NCI-H2107 treated with DMSO at 0.1 percent for 48 hours (cell line): ENCODE data around the gene XRN2.
A peak's percentile ranks its signal among the peaks of the same experiment; 100 is the strongest.
"Not testable (repeated sequence)": the region's sequence is repeated elsewhere in the genome, so short reads cannot be mapped to it uniquely, and the experiment has no call there.

Experiments used
- DNase-seq: peaks from one replicate; lab custom pipeline; 2025; ENCODE audit not compliant: unreplicated experiment; lab: John Stamatoyannopoulos, UW

The XRN2 gene

GRCh38 chr20:21388566-21388965, 85.4 kb downstream of the XRN2 start:
- peak; percentile 42 for DNase-seq

GRCh38 chr20:21389368-21389767, 86.2 kb downstream of the XRN2 start:
- DNase-seq: no peak

GRCh38 chr20:21390768-21391167, 87.6 kb downstream of the XRN2 start:
- DNase-seq: no peak

- DNase-seq: no peak
Observed at GRCh38 chr20:21391185-21391971, 88.2 kb downstream of the XRN2 start.

GRCh38 chr20:21391972-21392352, 88.8 kb downstream of the XRN2 start:
- DNase-seq: no peak

- DNase-seq: no peak
Observed at GRCh38 chr20:21393166-21393565, 90.0 kb downstream of the XRN2 start.

- DNase-seq: no peak
Observed at GRCh38 chr20:21393816-21394519, 90.8 kb downstream of the XRN2 start.

- no peak for DNase-seq
Observed at GRCh38 chr20:21394551-21394950, 91.4 kb downstream of the XRN2 start.

- DNase-seq: no peak
Observed at GRCh38 chr20:21395051-21395665, 92.0 kb downstream of the XRN2 start.

GRCh38 chr20:21395666-21396598, 92.8 kb downstream of the XRN2 start:
- DNase-seq: no peak

- no peak for DNase-seq
Observed at GRCh38 chr20:21396599-21397340, 93.6 kb downstream of the XRN2 start.

GRCh38 chr20:21397341-21398108, 94.4 kb downstream of the XRN2 start, which contains the start of gene NKX2-4:
Gene NKX2-4 (minus strand): TSS chr20:21397526. CDS start chr20:21397399, 127 bp downstream.
- DNase-seq: no peak

- DNase-seq: no peak
Observed at GRCh38 chr20:21398109-21399004, 95.2 kb downstream of the XRN2 start.

- no peak for DNase-seq
Observed at GRCh38 chr20:21399005-21399475, 95.9 kb downstream of the XRN2 start.

GRCh38 chr20:21411725-21412124, 108.6 kb downstream of the XRN2 start:
- DNase-seq: no peak

GRCh38 chr20:21413996-21414395, 110.9 kb downstream of the XRN2 start:
- not testable (repeated sequence) for DNase-seq

- not testable (repeated sequence) for DNase-seq
Observed at GRCh38 chr20:21419147-21419546, 116.0 kb downstream of the XRN2 start.

- DNase-seq: no peak
Observed at GRCh38 chr20:21421601-21422236, 118.6 kb downstream of the XRN2 start.
